ENCODE measurements around the gene PTPRA.
"Not testable (repeated sequence)": the region's sequence is repeated elsewhere in the genome, so short reads cannot be mapped to it uniquely, and the experiment has no call there.

Gene PTPRA

DNA sequence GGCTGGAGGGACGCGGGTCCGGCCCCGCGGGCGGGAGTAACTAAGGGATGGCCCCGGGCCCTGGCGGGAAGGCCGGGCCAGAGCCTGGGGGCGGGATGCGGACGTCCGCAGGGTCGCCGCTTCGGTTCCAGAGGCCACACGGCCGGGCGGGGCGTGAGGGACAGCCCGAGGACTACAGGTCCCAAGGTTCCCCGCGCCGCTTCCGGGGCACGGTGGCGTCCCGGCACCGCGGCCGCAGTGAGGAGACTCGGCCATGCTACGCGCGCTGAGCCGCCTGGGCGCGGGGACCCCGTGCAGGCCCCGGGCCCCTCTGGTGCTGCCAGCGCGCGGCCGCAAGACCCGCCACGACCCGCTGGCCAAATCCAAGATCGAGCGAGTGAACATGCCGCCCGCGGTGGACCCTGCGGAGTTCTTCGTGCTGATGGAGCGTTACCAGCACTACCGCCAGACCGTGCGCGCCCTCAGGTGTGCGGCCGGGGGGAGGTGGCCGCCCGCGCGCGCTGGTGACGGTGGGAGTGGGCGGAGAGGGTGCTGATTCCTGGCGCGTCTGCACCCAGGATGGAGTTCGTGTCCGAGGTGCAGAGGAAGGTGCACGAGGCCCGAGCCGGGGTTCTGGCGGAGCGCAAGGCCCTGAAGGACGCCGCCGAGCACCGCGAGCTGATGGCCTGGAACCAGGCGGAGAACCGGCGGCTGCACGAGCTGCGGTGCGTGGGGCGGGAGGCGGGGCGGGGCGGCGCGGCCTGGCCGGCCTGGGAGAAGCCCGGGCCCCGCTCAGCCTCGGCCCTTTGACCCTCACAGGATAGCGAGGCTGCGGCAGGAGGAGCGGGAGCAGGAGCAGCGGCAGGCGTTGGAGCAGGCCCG is 172.8 kb downstream of the PTPRA start, which contains the start of gene MRPS26:
TSS of gene MRPS26 (plus strand) at position 237 of the 861 bp plus-strand sequence. CDS start at position 254, 17 bp downstream.
- DNase-seq: peak; percentile 97

DNA sequence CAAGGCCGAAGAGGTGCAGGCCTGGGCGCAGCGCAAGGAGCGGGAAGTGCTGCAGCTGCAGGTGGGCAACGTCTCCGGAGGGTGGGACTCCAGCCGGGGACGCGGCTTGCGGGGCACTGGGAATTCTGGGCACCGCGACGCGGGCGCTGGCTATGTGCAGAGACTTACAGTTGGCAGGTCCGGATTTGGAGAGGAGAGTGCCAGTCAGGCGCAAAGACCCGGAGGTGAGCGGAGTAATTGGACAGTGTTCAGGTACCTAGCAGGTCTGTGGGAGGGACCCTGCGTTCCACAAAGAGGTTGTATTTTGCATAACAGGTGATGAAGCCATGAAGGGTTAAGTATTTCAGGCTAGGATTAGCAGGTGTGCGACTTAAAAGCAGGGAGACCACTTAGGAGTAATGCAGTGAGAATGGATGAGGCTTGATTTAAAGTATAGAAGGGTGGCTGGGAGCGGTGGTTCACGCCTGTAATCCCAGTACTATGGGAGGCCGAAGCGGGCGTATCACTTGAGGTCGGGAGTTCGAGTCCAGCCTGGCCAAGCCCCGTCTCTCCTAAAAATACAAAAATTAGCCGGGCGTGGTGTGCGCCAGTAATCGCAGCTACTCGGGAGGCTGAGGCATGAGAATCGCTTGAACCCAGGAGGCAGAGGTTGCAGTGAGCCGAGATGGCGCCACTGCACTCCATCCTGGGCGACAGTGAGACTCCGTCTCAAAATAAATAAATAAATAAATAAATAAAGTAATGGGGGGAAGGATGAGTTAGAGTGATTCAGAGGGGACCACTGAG is 173.6 kb downstream of the PTPRA start:
- DNase-seq: no peak

DNA sequence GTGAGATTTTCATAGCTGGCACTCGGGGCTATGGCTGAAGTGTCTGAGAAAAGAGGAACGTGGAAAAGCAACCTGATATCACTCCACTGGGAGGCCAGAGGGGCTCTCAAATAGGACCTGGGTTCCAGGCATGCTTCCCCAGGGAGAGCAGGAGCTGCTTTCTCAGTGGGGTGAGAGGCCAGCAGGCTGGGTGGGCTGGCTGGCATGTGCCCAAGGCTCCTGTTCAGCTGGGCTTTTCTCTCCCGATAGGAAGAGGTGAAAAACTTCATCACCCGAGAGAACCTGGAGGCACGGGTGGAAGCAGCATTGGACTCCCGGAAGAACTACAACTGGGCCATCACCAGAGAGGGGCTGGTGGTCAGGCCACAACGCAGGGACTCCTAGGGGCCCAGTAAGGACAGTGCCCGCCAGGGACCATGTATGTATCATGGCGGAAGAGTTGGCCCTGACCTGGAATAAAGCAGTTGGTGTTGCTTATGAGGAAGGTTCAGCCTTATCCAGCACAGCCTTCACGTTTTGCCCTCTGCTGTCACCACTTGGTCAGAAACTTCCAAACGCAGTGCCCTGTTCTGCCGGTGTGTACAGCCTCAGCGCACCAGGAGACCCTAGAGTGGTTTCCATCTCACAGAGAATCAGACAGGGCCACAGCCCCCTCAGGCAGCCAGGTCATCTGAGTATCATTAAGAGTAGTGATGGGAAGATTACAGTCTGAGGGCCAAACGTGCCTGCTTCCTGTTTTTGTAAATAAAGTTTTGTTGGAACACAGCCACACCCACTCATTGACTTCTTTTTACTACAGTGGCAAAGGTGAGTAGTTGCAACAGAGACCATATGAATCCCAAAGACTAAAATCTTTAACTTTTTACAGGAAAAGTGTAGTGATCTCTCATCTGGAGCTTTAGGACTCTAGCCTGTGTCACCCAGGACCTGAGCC is 174.5 kb downstream of the PTPRA start:
- DNase-seq: no peak

DNA sequence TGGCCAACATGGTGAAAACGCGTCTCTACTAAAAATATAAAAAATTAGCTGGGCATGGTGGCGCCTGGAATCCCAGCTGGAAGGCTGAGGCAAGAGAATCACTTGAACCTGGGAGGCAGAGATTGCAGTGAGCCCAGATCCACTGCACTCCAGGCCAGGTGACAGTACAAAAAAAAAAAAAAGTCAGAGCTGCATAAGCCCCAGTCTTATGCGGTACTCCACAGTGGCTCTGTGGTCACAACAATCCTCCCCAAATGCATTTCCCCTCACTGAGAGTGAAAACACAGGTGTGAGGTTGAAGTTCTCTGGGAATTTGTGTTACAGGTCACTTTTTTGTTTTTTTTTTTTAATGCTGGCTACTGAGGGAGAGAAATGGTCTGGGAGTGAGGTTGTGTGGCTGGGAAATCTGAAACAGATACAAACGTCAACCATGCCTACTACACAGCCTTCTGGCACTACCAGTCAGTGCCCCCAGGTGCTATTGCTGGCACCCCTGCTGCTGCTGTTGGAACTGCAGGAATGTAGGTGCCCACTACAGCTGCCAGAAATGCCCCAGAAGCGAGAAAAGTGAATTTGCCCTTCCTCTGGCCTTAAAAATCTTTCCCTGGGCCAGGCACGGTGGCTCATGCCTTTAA is 178.2 kb downstream of the PTPRA start:
- no peak for DNase-seq

DNA sequence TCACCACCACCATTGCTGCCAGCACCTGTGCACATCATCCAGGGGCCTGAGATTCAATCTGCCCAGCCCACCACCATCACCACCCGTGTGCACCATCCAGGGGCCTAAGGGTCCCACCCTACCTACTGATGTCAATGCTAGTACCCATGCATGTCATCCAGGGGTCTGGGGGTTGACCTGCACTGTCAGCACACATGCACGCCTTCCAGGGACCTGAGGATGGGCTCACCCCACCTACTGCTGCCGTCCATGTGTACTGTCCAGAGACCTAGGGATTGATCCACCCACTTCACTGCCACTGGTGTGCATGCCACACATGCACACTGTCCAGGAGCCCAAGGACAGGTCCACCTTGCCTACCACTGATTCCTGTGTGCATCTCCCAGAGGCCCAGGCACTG is 186.2 kb downstream of the PTPRA start:
- no peak for DNase-seq

DNA sequence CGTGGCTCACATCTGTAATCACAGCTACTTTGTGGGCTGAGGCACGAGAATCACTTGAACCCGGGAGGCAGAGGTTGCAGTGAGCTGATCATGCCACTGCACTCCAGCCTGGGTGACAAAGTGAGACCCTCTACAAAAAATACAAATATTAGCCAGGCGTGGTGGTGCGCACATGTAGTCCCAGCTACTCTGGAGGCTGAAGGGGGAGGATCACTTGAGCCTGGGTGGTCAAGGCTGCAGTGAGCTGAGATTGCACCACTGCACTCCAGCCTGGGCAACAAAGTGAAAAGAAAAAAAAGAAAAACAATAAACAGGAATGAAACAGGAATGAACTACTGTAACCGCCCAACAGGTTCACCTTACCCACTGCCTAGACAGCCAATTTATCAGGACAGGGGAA is 190.8 kb downstream of the PTPRA start:
- DNase-seq: not testable (repeated sequence)

DNA sequence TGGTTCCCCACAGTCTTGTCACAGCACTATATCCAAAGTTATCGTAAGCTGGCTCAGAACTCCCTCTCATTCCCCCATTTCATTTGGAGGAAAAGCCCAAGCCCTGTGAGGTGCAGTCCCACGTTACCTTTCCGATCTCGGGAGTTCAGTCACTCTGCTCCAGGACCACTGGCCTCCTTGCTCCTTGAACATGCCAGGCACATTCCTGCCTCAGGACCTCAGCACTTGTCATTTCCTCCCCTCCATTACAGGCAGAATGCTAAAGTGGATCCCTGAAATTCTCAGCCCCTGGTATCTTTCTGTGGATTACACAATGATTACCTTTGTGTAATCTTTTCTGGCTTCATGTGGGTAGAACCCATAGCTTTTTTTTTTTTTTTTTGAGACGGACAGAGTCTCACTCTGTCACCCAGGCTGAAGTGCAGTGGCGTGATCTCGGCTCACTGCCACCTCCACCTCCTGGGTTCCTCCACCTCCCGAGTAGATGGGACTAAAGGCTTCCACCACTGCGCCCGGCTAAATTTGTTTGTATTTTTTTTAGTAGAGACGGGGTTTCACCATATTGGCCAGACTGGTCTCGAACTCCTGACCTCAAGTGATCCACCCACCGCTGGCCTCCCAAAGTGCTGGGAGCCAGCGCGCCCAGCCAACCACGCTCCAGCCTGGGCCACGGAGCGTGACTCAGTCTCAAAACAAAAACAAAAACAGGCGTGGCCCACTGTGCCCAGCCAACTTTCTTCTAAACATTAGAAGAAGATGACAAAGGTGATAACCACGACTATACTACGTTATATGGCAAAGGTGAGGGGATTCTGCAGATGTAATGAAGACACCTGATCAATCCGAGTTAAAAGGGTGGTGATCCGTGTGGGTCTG is 194.1 kb downstream of the PTPRA start:
- no peak for DNase-seq

DNA sequence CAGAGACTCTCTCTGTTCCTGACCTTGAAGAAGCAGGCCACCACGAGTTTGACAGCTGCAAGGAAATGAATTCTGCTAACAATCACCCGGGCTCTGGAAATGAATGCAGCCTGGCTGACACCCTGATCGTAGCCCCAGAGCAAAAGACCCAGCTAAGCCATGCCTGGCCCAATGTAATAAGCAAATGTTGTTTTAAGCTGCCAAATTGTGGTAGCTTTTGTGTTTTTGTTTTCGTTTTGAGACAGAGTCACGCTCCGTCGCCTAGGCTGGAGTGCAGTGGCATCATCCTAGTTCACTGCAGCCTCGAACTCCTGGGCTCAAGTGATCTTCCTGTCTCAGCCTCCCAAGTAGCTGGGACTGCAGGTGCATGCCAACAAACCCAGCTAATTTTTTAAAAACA is 194.8 kb downstream of the PTPRA start:
- no peak for DNase-seq

DNA sequence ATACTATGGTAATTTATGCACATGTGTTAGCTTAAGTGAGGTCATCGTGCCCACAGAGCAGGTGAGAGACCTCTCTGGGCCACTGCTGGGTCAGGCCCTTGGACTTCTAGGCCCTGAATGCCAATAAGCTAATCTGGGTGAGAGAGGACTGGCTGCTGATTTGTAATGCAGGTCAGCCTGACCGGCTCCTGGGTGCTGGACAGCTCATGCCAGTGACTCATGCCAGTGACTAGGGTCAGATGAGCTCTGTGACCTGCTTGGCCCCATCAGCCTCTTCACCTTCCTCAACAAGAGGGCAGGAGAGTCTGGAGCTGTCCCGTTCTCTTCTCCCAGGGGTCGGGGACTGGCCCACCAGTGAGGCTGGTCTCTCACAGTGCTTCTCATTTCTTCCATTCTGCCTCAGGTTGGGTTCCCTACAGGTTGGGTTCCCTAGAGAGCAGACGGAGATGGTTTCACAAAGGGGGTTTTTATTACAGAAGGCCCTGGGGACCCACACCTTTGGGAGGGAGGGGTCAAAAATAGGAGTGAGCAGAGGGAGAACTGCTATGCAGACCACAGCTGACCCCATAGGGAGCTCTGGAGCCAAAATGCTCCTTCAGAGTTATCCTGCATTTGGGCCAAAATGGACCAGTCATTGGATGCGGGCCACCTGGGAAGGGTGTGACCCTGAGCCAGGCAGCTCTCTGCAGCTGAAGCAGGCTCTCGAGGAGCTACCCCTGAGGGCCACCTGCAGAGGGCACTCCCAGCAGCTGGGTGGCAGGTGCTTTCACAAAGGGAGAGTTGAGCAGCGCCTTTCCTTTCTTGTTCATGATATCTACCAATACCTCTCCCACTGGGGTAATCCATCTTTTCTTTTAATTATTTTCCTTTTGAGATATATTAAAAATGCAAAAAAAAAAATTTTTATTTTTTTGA is 196.0 kb downstream of the PTPRA start:
- DNase-seq: no peak

DNA sequence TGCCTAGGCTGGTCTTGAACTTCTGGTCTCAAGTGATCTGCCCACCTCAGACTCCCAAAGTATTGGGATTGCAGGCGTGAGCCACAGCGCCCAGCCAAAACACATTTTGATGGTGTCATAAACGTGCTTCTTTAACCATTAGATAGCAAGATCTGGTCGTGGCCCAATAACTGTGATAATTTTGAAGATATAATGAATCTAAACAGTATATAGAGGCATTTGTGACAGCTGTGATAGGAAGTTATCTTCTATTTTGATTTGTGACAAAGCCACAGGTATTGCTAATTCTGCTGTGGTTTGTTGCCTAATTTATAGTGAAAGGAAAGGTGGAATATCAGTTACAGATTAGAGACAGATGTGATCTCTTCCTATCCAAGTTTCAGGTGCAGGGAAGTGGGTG is 197.4 kb downstream of the PTPRA start:
- no peak for DNase-seq

DNA sequence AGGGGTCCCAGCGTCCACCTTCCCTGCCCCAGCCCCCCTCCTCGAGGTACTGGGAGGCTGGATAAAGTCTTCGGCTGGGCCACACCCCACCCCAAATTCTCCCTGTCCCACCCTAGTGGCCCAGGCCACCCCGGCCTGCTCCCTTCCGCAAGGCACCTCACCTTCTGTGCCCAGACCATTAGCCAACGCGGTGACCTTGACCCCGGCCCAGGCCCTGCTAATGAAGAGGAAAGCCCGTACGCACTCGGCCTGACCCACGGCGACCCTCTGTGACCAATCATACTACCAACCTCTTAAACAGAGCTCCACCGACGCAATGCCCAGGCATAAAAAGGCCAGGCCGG is 198.0 kb downstream of the PTPRA start:
- no peak for DNase-seq

DNA sequence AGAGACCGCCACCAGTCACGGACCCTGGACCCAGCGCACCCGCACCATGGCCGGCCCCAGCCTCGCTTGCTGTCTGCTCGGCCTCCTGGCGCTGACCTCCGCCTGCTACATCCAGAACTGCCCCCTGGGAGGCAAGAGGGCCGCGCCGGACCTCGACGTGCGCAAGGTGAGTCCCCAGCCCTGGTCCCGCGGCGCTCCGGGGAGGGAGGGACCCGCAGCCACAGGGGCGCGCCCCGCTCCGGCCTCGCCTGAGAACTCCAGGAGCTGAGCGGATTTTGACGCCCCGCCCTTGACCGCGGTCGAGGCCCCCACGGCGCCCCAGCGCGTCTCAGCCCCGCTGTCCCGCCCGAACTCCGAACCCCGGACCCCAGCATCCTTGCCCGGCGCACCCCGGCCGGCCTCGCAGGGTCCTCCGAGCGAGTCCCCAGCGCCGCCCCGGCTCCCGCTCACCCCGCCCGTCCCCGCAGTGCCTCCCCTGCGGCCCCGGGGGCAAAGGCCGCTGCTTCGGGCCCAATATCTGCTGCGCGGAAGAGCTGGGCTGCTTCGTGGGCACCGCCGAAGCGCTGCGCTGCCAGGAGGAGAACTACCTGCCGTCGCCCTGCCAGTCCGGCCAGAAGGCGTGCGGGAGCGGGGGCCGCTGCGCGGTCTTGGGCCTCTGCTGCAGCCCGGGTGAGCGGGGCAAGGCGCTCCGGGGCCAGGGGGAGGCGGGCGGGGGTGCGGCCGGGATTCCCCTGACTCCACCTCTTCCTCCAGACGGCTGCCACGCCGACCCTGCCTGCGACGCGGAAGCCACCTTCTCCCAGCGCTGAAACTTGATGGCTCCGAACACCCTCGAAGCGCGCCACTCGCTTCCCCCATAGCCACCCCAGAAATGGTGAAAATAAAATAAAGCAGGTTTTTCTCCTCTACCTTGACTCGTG is 198.6 kb downstream of the PTPRA start, which contains the start of gene OXT:
TSS of gene OXT (plus strand) at position 11 of the 920 bp plus-strand sequence. CDS start at position 47, 36 bp downstream.
- peak; percentile 57 for DNase-seq

DNA sequence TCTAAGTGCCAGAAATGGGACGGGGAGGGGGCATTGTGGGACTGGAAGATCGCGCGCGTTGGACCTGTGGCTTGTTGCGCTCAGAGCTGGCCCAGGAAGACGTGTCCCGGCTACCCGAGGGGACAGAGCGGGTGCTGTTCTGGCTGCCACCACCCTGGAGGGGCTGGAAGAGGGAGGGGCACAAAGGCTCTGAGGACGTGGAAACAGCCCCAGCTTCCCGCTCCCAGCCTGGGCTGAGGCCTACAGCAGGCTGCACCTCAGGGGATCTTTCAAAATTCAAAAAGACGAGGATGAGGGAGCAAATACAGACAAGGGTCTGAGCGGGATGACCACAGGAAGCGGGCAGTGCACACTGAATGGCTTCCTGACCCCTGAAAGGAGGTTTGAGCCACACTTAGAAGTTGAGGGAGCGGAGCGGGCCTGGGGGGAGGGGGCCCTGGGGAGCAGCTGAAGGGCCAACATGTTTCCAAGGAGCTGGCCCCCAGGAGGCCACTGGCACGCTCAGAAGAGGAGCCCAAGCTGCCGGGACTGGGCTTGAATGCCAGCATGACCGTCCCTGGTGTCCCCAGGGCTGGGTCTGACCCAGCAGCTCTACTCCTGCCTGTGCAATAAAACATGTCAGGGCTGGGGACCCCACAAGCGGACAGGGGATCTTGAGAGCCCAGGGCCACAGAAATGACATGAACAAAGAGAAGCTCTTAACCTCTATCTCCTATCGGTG is 199.4 kb downstream of the PTPRA start:
- DNase-seq: peak; percentile 39

DNA sequence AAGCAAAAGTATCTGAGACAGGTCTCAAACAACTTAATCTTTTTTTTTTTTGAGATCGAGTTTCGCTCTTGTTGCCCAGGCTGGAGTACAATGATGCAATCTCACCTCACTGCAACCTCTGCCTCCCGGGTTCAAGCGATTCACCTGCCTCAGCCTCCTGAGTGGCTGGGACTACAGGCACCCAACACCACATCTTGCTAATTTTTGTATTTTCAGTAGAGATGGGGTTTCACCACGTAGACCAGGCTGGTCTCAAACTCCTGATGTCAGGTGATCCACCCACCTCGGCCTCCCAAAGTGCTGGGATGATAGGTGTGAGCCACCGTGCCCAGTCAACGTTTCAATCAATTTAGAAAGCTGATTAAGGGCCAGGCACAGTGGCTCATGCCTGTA is 200.0 kb downstream of the PTPRA start:
- DNase-seq: not testable (repeated sequence)

DNA sequence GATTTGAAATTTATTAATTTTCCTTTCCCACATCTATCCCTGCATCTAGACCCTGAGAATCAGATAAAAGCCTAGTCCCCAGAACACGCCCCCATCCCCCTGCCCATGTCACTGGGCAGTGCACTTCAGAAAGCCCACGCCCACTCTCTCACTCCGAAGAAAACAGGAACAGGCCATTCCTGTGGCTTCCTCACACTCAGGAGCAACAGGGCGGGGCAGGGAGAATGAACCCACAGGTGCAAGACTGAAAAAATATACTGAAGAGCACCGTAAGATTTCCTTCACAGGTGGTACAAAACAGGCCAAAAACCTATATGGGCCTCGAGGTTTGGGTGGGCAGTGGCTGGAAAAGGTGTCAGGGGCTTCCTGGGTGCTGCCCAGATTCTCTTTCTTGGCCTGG is 201.5 kb downstream of the PTPRA start:
- DNase-seq: no peak

DNA sequence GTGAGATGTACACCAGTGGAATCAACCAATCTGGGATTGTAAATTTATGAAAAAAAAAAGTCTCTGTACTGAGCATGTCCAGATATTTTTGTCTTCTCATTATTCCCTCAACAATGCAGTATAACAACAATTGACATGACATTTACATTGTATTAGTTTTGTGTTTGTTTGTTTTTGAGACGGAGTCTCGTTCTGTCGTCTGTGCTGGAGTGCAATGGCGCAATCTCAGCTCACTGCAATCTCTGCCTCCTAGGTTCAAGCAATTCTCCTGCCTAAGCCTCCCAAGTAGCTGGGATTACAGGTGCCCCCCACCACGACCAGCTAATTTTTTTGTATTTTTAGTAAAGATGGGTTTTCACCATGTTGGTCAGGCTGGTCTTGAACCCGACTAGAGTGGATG is 202.0 kb downstream of the PTPRA start:
- DNase-seq: not testable (repeated sequence)

DNA sequence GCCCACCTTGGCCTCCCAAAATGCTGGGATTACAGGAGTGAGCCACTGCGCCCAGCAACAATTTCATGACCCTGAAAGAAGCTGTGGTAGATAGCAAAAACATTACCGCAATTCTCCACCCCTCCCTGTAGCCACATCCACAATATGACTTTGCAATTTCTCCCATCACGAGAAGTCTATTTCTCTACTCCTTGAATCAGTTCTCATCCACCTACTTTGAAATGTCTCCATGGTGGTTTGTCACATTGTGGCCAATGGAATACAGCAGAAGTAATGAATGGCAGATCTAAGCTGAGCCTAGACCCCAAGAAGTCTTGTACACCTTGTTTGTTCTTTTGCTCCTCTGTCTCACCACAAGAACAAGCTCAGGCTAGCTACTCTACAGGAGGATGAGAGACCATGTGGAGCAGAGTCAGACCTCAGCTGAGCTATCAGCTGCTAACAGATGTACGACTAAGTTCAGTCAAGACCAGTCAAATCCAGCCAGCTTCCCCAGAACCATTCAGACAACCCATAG is 204.4 kb downstream of the PTPRA start:
- DNase-seq: no peak

DNA sequence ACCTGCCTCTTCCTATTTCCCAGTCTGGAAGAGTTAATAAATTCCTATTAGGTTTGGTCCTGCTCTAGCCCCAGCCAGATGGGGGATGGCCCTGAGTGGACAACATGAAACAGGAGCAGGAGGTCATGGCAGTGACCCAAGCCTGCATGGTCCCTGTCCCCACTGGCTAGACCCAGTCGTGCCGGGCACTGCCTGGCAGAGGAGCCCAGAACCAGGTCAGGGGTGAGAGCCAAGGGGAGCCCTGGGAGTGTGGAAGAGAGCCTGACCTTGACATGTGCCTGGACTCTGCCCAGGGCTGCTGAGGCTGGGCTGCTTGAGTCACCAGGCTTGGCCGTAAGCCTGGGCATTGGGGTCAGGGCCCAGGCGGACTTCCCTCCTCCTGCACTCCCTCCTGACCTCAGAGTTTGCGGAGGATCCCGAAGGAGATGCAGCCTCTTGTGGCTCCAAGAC is 207.7 kb downstream of the PTPRA start:
- DNase-seq: no peak
